22Rv1 (cell line): Measurements from ENCODE around the gene MGAT5.

Experiments
- H3K27ac ChIP-seq: fragments of 450-650 bp; 2 replicates; pipeline ENCODE4 v1.5.1; 2017
- CTCF ChIP-seq: fragments of 450-650 bp; IDR thresholded peaks from 2 replicates; pipeline ENCODE4 v1.5.1; 2017; ENCODE audit warnings: mild to moderate bottlenecking
- ZFX ChIP-seq: fragments of 450-650 bp; IDR thresholded peaks from 2 replicates; pipeline ENCODE4 v1.6.1; 2017; ENCODE audit warnings: antibody characterized with exemption, borderline replicate concordance

MGAT5 gene

GRCh38 chr2:134272806-134273205 is 18.9 kb downstream of the MGAT5 start:
- no peak for TF ChIP-seq ZFX
- TF ChIP-seq CTCF: no peak
- H3K27ac ChIP-seq: no peak overlapping the region

DNA sequence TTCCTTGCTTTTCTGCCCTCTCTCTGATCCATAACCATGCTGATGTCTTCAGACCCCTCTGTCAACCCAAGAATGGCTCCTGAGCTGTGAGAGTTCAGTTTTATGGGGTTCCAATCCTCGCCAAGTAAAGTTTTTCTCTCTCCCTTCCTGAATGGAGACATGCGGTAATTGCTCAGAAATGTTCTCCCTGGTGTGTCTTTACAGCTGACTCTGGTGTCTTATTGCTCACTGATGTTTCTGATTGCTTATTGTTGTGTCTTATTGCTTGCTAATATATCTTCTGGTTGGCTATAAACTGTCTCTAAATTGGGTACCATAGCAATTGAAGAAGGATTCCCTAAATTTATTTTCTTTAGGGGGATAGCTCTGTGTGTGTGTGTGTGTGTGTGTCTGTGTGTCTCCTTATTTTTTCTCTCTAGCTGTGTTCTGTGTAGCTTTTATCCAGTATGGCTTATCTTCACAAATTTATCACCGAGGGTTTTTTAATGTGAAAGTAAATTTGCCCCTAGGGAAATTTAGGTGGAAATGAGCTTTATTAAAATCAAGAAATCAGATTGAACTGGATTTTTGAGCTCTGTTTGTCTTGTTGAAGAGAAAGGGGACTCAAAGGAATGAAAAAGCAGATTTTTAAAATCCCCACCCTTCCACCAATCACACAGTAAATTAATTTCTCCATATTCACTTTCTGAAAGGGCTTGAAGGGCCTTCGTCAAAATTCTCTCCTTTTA is 19.5 kb downstream of the MGAT5 start:
- H3K27ac ChIP-seq: no peak overlapping the region
- no peak for TF ChIP-seq ZFX
- no peak for TF ChIP-seq CTCF

DNA sequence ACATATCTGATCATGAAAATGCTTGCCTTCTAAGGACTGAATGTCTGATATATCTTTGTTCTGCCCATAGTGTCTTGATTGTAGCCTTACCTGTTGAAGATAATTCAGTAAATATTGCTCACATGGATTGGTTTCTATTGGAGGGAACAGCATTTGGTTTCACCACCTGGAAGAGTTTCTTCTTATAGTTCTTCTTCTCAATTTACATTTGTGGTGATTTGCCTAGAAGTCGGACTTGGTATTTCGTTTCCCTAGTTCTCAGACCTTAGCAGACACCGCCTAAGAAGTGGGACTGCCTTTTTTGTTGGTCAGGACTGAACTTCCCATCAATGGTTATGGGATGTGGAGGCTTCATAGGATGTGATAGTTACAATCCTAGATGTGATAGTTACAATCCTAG is 20.2 kb downstream of the MGAT5 start:
- no peak for TF ChIP-seq CTCF
- TF ChIP-seq ZFX: no peak
- H3K27ac ChIP-seq: no peak overlapping the region

DNA sequence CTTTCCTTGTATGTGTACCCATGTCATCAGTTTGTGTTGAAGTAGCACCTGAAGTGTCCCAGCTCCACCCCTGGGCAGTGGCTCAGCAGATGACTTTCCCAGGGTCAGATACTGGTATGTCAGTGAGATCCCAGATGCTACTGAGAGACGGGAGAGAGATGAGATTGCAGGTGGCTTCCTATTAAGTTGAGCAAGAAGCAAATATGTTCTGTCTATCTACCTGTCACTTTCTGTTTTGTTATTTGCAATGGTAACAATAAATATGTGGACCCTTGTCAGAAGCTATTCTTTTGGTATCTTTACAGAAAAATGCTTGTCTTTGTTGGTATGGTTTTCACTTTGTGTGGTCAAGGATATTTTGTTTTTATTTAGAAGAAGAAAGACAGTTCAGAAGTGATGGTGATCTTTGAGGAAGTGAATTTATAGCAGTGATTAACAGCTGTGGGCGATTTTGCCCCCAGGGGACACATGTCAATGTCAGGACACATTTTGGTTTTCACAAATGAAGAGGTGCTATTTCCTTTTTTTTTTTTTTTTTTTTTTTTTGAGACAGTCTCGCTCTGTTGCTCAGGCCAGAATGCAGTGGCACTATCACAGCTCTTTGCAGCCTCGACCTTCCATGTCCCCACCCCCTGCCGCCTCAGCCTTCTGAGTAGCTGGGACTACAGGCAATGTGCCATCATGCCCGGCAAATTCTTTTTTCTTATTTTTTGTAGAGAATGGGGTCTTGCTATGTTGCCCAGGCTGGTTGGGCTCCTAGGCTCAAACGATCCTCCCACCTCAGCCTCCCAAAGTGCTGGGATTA is 21.4 kb downstream of the MGAT5 start:
- no peak overlapping the region for H3K27ac ChIP-seq
- TF ChIP-seq ZFX: no peak
- TF ChIP-seq CTCF: no peak

GRCh38 chr2:134276381-134277172 is 22.7 kb downstream of the MGAT5 start:
- TF ChIP-seq ZFX: no peak
- TF ChIP-seq CTCF: no peak
- no peak overlapping the region for H3K27ac ChIP-seq

- TF ChIP-seq ZFX: no peak
- TF ChIP-seq CTCF: no peak
- no peak overlapping the region for H3K27ac ChIP-seq
Measured at GRCh38 chr2:134277223-134277622, 23.4 kb downstream of the MGAT5 start.
